Thoracic aorta (tissue), 2 donors: ENCODE data around the gene OLIG2. TPM values are rescaled to one million over a fixed set of nuclear protein-coding genes. Genes with fewer than 3 reads are reported as not detected.
A peak's percentile ranks its signal among the peaks of the same experiment; 100 is the strongest.

Source experiments
- ATAC-seq: fragments of 150-250 bp; one replicate; pipeline ENCODE4 v1.8.0; 2017; ENCODE audit warnings: low read depth; ENCODE audit not compliant: insufficient number of reproducible peaks, low FRiP score
- DNase-seq: peaks from one replicate; pipeline ENCODE4 v3.0.0-alpha.2; 2020; ENCODE audit warnings: low spot score
- H3K27ac ChIP-seq, 2 donors: fragments of 200-600 bp; sonication (generic); 1 replicate in 1 of 2; 2 replicates in 1 of 2; pipeline ENCODE4 v1.5.1; 2016; ENCODE audit warnings: mild to moderate bottlenecking in 2 of 2, moderate library complexity in 2 of 2
- H3K27me3 ChIP-seq: fragments of 200-600 bp; sonication (generic); replicated peaks from 2 replicates; pipeline ENCODE4 v1.6.0; 2016; ENCODE audit warnings: mild to moderate bottlenecking; ENCODE audit not compliant: insufficient read depth
- H3K36me3 ChIP-seq: fragments of 200-600 bp; sonication (generic); one replicate; pipeline ENCODE4 v1.5.1; 2016
- H3K4me1 ChIP-seq, 2 donors: fragments of 200-600 bp; sonication (generic); 1 replicate in 1 of 2; 2 replicates in 1 of 2; pipeline versions ENCODE4 v1.5.1 to v1.6.0; 2016; ENCODE audit warnings: low read depth in 2 of 2, mild to moderate bottlenecking in 1 of 2; ENCODE audit not compliant: control insufficient read depth in 1 of 2
- H3K4me3 ChIP-seq: fragments of 200-600 bp; sonication (generic); 2 replicates; pipeline ENCODE4 v1.5.1; 2016; ENCODE audit warnings: mild to moderate bottlenecking
- H3K9me3 ChIP-seq: fragments of 200-600 bp; sonication (generic); 2 replicates; pipeline ENCODE4 v1.5.1; 2016
- total RNA-seq, 2 donors: library from RNA; depleted of rRNA; stranded (reverse); fragments of >200 nt; gene quantifications; one replicate each; pipeline versions ENCODE4 v1.1.0 to v1.2.3, GENCODE V29; 2016
- TF ChIP-seq, protein P1 (sequence below): fragments of 200-600 bp; sonication (generic); IDR thresholded peaks from one replicate; pipeline ENCODE4 v1.5.1; 2019; ENCODE audit warnings: antibody characterized with exemption

The OLIG2 gene
- total RNA-seq, 2 donors from 2014 or later: not detected

DNA sequence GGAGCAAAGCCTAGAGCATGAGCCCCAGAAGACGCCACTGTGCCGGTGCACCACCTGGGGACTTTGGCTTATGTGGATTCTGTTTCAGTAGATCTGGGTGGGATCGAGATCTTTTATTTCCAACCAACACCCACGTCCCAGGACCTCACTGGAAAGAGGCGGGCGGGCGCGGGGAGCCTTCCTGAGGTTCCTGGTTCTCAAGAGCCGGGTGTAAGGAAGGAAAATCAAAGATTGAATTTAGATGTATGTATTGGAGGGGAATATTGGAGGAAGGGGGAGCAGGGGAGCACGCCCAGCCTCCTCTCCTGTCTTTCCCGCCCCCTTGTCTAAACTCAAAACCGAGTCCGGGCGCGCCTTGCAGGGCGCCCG, 6.2 kb upstream of the OLIG2 start:
- H3K4me3 ChIP-seq: peak overlapping the region; percentile 47
- ATAC-seq (no peak), DNase-seq (no peak)
- TF ChIP-seq, protein P1, sequence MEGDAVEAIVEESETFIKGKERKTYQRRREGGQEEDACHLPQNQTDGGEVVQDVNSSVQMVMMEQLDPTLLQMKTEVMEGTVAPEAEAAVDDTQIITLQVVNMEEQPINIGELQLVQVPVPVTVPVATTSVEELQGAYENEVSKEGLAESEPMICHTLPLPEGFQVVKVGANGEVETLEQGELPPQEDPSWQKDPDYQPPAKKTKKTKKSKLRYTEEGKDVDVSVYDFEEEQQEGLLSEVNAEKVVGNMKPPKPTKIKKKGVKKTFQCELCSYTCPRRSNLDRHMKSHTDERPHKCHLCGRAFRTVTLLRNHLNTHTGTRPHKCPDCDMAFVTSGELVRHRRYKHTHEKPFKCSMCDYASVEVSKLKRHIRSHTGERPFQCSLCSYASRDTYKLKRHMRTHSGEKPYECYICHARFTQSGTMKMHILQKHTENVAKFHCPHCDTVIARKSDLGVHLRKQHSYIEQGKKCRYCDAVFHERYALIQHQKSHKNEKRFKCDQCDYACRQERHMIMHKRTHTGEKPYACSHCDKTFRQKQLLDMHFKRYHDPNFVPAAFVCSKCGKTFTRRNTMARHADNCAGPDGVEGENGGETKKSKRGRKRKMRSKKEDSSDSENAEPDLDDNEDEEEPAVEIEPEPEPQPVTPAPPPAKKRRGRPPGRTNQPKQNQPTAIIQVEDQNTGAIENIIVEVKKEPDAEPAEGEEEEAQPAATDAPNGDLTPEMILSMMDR: no peak
- H3K9me3 ChIP-seq: no peaks in the 10 kb centered on the region
- H3K27ac ChIP-seq: no peak overlapping the region
- H3K4me1 ChIP-seq: peaks cover 5 to 20% of the 10 kb centered on the region in 2 donors
- H3K36me3 ChIP-seq: no peaks in the 10 kb centered on the region
- no peaks in the 10 kb centered on the region for H3K27me3 ChIP-seq

DNA sequence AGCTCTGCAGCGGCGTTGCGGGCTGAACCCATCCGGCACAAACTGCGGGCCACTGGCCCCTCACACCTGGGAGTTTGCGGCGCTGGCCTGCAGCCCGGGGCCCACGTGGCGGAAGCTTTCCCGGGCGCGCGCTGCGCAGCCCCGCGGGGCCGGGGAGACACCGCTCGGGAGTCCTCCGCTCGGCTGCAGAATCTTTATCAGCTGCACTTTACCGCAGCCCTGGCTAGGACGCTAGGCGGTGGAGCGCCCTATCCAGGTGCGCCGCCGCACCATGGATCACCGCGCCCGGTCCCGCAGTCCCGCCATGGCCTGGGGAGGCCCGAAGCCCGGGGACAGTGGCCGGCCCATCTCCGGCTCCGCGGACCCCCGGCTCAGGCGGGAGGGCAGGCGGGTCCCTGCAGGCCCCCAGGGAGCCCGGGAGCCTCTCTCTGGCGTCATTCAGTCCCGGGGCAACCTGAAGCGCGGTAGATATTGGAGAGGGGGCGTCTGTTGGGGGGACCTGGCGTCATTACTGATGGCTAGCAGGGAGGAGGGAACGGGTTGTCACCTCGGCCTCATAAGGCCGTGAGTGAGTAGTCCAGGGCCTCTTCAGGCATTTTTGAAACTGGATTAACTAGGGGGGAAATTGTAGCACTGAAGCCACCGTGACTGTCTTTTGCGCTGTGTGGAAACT, 5.7 kb upstream of the OLIG2 start:
- Histone ChIP-seq H3K9me3 (no peaks in the 10 kb centered on the region), H3K27me3 (no peaks in the 10 kb centered on the region), H3K4me3 (peak overlapping the region; percentile 47), H3K27ac (no peak overlapping the region), H3K4me1 (peaks cover 5 to 20% of the 10 kb centered on the region in 2 donors), H3K36me3 (no peaks in the 10 kb centered on the region)
- DNase-seq: no peak
- TF ChIP-seq, protein P1: no peak
- ATAC-seq: no peak

- peak overlapping the region; percentile 47 for H3K4me3 ChIP-seq
- ATAC-seq (no peak), DNase-seq (no peak)
- H3K27me3 ChIP-seq: no peaks in the 10 kb centered on the region
- H3K27ac ChIP-seq: no peak overlapping the region
- no peaks in the 10 kb centered on the region for H3K36me3 ChIP-seq
- peaks cover 5 to 26% of the 10 kb centered on the region in 2 donors for H3K4me1 ChIP-seq
- TF ChIP-seq, protein P1: no peak
- H3K9me3 ChIP-seq: no peaks in the 10 kb centered on the region
Observed at GRCh38 chr21:33020558-33021100, 5.1 kb upstream of the OLIG2 start.

DNA sequence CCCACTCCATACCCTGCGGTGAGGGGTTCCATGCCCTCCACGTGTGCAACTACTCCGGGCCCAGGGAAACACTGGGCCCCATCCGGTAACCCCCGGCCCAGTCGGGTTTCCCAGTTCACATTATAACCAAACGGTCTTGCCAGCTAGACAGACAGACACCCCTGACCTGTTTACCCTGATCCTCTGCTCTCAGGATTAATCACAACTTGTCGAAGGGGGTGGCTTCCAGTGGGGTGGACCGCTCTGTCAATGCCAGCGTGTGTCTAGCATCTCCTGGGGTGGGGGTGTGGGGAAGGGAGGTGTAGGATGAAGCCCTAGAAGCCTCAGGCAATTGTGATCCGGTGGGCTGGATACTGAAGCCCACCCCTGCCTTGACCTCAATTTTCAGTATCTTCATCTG, 4.6 kb upstream of the OLIG2 start:
- peaks cover 5 to 31% of the 10 kb centered on the region in 2 donors for H3K4me1 ChIP-seq
- H3K27me3 ChIP-seq: no peaks in the 10 kb centered on the region
- no peaks in the 10 kb centered on the region for H3K9me3 ChIP-seq
- H3K27ac ChIP-seq: no peak overlapping the region
- TF ChIP-seq, protein P1: no peak
- no peak overlapping the region for H3K4me3 ChIP-seq
- no peaks in the 10 kb centered on the region for H3K36me3 ChIP-seq
- ATAC-seq (no peak), DNase-seq (no peak)

- Histone ChIP-seq H3K36me3 (no peaks in the 10 kb centered on the region), H3K27me3 (no peaks in the 10 kb centered on the region), H3K4me1 (peaks cover 5 to 35% of the 10 kb centered on the region in 2 donors), H3K9me3 (no peaks in the 10 kb centered on the region), H3K4me3 (no peak overlapping the region), H3K27ac (no peak overlapping the region)
- no peak for ATAC-seq
- DNase-seq: no peak
- TF ChIP-seq, protein P1: no peak
Observed at GRCh38 chr21:33021667-33022066, 4.1 kb upstream of the OLIG2 start.
